Mesodermal cell (in vitro differentiated cells): ENCODE results near the gene TRAF6.

ENCODE experiments used
- H3K27ac ChIP-seq: 2 replicates; pipeline ENCODE4 v1.7.0; 2013; ENCODE audit warnings: mild to moderate bottlenecking, low read depth, low read length, moderate library complexity; ENCODE audit not compliant: severe bottlenecking
- H3K36me3 ChIP-seq: 2 replicates; pipeline ENCODE4 v1.7.1; 2013; ENCODE audit warnings: mild to moderate bottlenecking, low read length, moderate library complexity; ENCODE audit not compliant: control insufficient read depth, insufficient read depth
- H3K4me1 ChIP-seq: one replicate; pipeline ENCODE4 v1.7.1; 2013; ENCODE audit warnings: mild to moderate bottlenecking, low read length; ENCODE audit not compliant: insufficient read depth, control insufficient read depth, poor library complexity, severe bottlenecking
- H3K4me3 ChIP-seq: 2 replicates; pipeline ENCODE4 v1.7.0; 2013; ENCODE audit warnings: low read length, control low read depth, mild to moderate bottlenecking; ENCODE audit not compliant: insufficient read depth, poor library complexity, severe bottlenecking; ENCODE audit errors: extremely low read depth
- H3K9me3 ChIP-seq: 2 replicates; pipeline ENCODE4 v1.7.1; 2013; ENCODE audit warnings: mild to moderate bottlenecking, low read length, moderate library complexity; ENCODE audit not compliant: control insufficient read depth
- WGBS, 2 experiments: methylation state at CpG; one replicate each; pipeline ENCODE4 v1.1.5; 2013; ENCODE audit warnings: missing lambda C conversion rate in 2 of 2; ENCODE audit not compliant: insufficient coverage in 2 of 2; 5-methylcytosine and 5-hydroxymethylcytosine counted together

TRAF6 gene

DNA sequence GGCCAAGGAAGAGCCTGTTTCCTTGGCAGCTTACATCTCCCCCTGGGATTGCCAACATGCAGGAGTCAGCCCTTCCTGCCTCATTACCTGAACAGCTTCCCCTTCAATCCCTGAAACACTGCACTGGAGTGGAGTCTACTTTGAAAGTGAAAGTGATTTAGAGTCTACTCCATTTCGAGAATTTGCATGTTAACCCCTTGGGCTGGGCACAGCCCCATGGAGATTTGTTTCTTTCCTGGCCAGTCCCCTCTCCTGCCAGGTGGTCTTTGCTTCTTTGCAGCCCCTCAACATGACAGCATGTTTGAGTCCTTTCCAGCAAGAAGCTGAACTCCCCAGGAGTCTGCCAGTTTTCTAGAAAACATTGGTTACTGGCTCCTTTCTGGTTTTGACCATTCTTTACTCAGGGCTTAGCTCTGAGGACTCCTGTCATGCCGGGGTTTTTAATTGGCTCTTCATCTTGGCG, 59.9 kb downstream of the TRAF6 start:
- Histone ChIP-seq H3K27ac (no peak overlapping the region), H3K4me3 (no peak overlapping the region)

DNA sequence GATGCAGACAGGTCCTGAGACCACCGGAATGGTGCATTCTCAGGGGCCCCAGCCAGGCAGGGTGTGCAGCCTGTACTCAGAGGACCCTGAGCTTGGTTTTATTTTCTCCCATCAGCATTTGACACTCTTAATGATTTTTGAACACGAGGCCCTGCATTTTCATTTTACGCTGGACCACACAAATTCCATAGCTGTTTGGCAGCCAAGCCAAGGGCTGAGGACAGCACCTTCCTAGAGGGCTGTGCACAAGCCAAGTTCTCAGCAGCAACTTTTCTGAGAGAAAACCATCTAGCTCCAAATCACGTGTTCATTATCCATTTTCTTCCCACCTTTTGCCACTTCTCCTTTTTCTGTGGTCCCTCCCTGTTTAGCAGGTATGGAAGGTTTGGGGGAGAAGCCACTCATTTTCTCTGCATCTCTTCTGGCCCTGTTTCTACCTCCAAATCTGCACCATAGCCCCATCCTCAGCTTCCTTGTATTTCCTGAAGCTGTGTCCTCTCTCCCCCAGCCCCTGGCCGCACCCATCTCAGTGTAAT, 60.4 kb downstream of the TRAF6 start:
- H3K27ac ChIP-seq: no peak overlapping the region
- H3K36me3 ChIP-seq: peaks cover 82% of the 10 kb centered on the region
- no peaks in the 10 kb centered on the region for H3K9me3 ChIP-seq
- WGBS, 2 experiments: 96 to 98% methylated on average over 4 of the region's 5 CpGs
- H3K4me3 ChIP-seq: no peak overlapping the region
- H3K4me1 ChIP-seq: peaks cover 31% of the 10 kb centered on the region

More for the DNA sequence above, 59.9 kb downstream of the TRAF6 start:
- peaks cover 82% of the 10 kb centered on the region for H3K36me3 ChIP-seq
- 88 to 95% methylated on average over 3 of the region's 3 CpGs for WGBS, 2 experiments
- H3K9me3 ChIP-seq: no peaks in the 10 kb centered on the region
- peaks cover 36% of the 10 kb centered on the region for H3K4me1 ChIP-seq

DNA sequence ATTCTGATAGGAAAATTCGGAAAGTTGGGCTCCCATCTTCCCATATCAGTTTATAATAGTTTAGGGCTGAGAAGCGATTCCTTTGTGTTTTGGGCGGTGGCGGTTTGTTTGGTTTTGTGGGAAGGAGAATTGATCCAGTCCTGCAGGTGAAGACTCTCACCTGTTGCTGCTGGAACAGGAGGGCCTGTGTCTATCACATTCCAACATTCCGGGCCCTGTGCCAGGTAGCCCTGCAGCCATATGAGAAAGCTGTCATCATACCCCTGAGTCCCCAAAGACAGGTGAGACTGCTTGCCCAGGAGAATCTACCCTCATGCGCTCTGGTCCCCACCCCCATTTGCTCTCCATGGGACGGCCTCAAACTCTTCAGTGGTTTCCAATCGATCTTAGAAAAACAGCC, 62.1 kb downstream of the TRAF6 start:
- 81 to 87% methylated on average over 4 to 7 of the region's 8 CpGs for WGBS, 2 experiments
- H3K4me3 ChIP-seq: no peak overlapping the region
- H3K36me3 ChIP-seq: peaks cover 73% of the 10 kb centered on the region
- peaks cover 15% of the 10 kb centered on the region for H3K4me1 ChIP-seq
- H3K9me3 ChIP-seq: no peaks in the 10 kb centered on the region
- H3K27ac ChIP-seq: no peak overlapping the region

DNA sequence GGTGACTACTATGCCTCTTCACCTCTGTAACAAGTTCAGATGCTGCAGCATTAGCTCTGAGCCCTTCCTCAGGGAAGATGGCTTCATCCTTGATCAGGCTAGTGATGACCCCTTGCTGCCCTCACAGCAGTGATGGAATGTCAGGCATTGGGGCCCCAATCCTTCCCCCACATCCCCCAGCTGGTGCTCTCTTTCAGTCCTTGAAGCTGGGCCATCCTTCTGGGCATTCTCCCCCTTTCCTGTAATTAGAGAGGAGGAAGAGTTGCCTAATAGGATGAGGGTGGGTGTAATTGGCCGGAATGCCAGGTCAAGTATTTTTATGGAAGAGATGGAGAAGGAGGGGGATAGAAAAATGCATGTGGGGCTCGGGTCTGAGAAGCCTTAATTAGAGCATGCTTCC, 62.6 kb downstream of the TRAF6 start:
- peaks cover 77% of the 10 kb centered on the region for H3K36me3 ChIP-seq
- H3K9me3 ChIP-seq: no peaks in the 10 kb centered on the region
- H3K27ac ChIP-seq: no peak overlapping the region
- 78 to 93% methylated on average over 2 of the region's 2 CpGs for WGBS, 2 experiments
- no peak overlapping the region for H3K4me3 ChIP-seq
- H3K4me1 ChIP-seq: peaks cover 11% of the 10 kb centered on the region

DNA sequence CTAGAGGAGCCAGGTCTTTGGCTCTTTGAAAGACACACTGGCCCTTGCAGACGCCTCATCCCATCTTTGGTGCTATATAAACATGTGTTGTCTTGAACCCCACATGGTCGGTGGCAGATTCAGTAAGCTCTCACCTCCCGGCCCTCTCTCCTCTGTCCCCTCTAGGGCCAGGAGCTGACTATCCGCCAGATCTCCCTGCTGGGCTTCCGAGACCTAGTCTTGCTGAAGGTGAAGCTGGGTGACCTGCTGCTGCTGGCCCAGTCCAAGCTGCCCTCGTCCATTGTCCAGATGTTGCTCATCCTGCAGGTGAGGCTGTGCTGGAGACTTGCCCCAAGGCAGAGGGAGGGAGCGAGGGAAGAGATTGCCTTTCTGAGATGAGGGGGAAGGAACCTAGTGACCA, 63.9 kb downstream of the TRAF6 start:
- H3K4me1 ChIP-seq: peaks cover 4% of the 10 kb centered on the region
- H3K4me3 ChIP-seq: no peak overlapping the region
- H3K9me3 ChIP-seq: no peaks in the 10 kb centered on the region
- peaks cover 68% of the 10 kb centered on the region for H3K36me3 ChIP-seq
- 93 to 95% methylated on average over 5 to 7 of the region's 7 CpGs for WGBS, 2 experiments
- H3K27ac ChIP-seq: no peak overlapping the region

DNA sequence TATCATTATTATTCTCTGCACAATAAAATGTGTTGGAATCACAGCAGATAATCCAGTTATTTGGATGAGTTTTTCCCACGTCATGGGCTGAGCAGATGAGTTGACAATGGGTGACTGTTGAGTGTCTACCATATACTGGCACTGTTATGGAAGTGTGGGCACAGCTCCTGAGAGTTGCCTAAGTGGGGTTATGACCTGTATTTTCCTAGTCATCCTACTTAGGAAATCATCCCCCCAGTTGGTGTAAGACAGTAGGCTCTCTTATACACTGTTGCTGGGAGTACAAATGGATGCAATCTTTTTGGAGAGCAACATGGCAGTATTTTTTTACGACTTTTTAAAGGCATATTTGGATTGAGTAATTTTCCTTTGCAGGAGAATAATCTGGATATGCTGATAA, 66.4 kb downstream of the TRAF6 start:
- no peaks in the 10 kb centered on the region for H3K4me1 ChIP-seq
- WGBS, 2 experiments: 71 to 100% methylated on average over 1 to 2 of the region's 2 CpGs
- no peak overlapping the region for H3K4me3 ChIP-seq
- no peaks in the 10 kb centered on the region for H3K9me3 ChIP-seq
- H3K27ac ChIP-seq: no peak overlapping the region
- peaks cover 63% of the 10 kb centered on the region for H3K36me3 ChIP-seq

DNA sequence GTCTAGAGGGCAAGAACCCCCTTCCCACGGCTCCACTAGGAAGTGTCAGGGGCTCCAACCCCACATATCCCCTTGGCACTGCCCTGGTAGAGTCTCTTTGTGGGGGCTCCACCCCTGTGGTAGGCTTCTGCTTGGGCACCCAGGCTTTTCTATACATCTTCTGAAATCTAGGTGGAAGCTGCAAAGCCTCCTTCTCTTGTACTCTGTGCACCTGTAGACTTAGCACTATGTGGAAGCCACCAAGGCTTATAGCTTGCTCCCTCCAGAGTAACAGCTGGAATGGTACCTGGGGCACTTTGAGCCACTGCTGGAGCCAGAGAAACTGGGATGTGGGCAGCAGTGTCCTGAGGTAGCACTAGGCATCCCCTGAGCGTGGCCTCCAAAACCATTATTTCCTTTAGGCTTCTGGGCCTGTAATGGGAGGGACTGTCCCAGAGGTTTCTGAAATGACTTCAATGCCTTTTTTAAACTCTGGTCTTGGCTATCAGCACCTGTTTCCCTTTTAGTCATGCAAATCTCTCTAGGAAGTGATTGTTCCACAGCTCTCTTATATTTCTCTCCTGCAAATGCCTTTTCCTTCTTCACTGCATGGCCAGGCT, 68.4 kb downstream of the TRAF6 start:
- Histone ChIP-seq H3K4me3 (no peak overlapping the region), H3K36me3 (peaks cover 65% of the 10 kb centered on the region), H3K27ac (no peak overlapping the region), H3K9me3 (no peaks in the 10 kb centered on the region), H3K4me1 (no peaks in the 10 kb centered on the region)
- WGBS, 2 experiments: 100% methylated on average over 1 to 2 of the region's 2 CpGs

DNA sequence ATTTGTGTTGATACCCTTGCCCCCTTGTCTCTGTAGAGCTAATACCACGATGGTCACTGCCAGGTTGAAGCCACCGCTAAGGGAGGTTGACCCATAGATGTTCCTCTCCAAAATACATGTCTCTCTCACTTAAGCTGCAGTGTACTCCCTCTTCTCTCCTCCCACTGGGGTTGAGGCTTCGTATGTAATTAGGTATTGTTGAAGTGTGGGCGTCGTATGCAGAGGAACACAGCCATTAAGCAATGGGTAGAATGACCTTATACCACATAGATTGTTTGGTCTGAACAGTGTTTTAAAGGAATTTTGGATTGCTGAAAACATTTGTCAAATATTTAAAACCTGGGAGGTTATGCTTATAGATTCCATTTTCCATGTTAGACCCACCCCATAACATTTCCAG, 71.9 kb downstream of the TRAF6 start:
- 100% methylated on average over 3 of the region's 5 CpGs; no CpG with 5 or more reads in 1 of the 2 experiments for WGBS, 2 experiments
- no peaks in the 10 kb centered on the region for H3K9me3 ChIP-seq
- peaks cover under 1% of the 10 kb centered on the region for H3K4me1 ChIP-seq
- no peak overlapping the region for H3K27ac ChIP-seq
- peaks cover 81% of the 10 kb centered on the region for H3K36me3 ChIP-seq
- no peak overlapping the region for H3K4me3 ChIP-seq

DNA sequence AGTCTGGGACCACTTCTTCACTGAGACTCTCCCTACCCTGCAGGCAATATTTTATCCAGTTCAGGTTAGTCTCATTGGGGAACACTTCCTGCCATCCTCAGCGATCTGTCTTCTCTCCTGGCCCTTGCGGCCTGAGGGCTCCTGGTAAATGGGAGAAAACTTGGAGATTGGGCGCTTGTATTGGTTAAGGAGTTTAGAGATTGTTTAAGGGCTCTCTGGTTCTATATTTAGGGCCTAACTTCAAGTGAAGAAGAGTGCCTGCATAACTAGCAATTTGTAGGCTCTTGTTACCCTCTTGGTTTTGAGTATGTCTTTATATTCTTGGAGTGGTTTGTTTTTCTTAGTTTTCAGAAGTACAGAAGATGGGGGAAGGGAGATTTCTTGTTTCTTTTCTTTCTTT, 72.7 kb downstream of the TRAF6 start:
- Histone ChIP-seq H3K27ac (no peak overlapping the region), H3K4me3 (no peak overlapping the region), H3K4me1 (peaks cover 7% of the 10 kb centered on the region), H3K36me3 (peaks cover 81% of the 10 kb centered on the region), H3K9me3 (no peaks in the 10 kb centered on the region)
- WGBS, 2 experiments: 100% methylated on average over 1 of the region's 3 CpGs; no CpG with 5 or more reads in 1 of the 2 experiments
